Thyroid gland (tissue), 4 donors: ENCODE measurements around the gene SLC6A5. TPM values are rescaled to one million over a fixed set of nuclear protein-coding genes. Genes with fewer than 3 reads are reported as not detected.

Source experiments
- DNase-seq, 2 donors: peaks; one replicate each; pipeline ENCODE4 v3.0.0-alpha.2; 2019
- H3K27ac ChIP-seq, 3 donors: fragments of 200-600 bp; sonication (generic); 1 replicate in 2 of 3; 2 replicates in 1 of 3; pipeline ENCODE4 v1.5.1; 2016 to 2019; ENCODE audit warnings: mild to moderate bottlenecking in 1 of 3, moderate library complexity in 1 of 3
- H3K27me3 ChIP-seq: fragments of 200-600 bp; sonication (generic); one replicate; pipeline ENCODE4 v1.5.1; 2019
- H3K36me3 ChIP-seq, 2 donors: fragments of 200-600 bp; sonication (generic); one replicate each; pipeline ENCODE4 v1.5.1; 2016 to 2019
- H3K4me1 ChIP-seq, 2 donors: fragments of 200-600 bp; sonication (generic); one replicate each; pipeline ENCODE4 v1.5.1; 2017 to 2019
- H3K4me3 ChIP-seq, 3 donors: fragments of 200-600 bp; sonication (generic); replicated peaks in 1 of 3; 1 replicate in 2 of 3; 2 replicates in 1 of 3; pipeline ENCODE4 v1.5.1; 2016; ENCODE audit warnings: mild to moderate bottlenecking in 1 of 3
- H3K9me3 ChIP-seq: fragments of 200-600 bp; sonication (generic); one replicate; pipeline ENCODE4 v1.5.1; 2017
- POLR2A ChIP-seq, 2 donors: fragments of 450-650 bp; IDR thresholded peaks; one replicate each; pipeline ENCODE4 v1.6.1; 2017; ENCODE audit warnings: antibody characterized with exemption in 2 of 2, mild to moderate bottlenecking in 2 of 2, moderate library complexity in 1 of 2
- WGBS, 2 donors: methylation state at CpG; one replicate each; pipeline ENCODE4 v1.1.5; 2017; 5-methylcytosine and 5-hydroxymethylcytosine counted together
- intact Hi-C: fragments of 100-400 bp; cut with DNase I; formaldehyde crosslinking; loops from one replicate; pipeline ENCODE4 v1.15.1; 2023
- total RNA-seq, 4 donors: library from RNA; depleted of rRNA; stranded (reverse); fragments of >200 nt; gene quantifications; one replicate each; pipeline ENCODE4 v1.2.3, GENCODE V29; 2016
- TF ChIP-seq, protein P1 (sequence below), 6 experiments: fragments of 200-600 bp in 3 of 6; fragments of 450-650 bp in 3 of 6; sonication (generic) in 3 of 6; IDR thresholded peaks; one replicate each; pipeline ENCODE4 v1.5.1; 2016 to 2019; ENCODE audit warnings: antibody characterized with exemption in 6 of 6, mild to moderate bottlenecking in 2 of 6, inconsistent platforms in 1 of 6, moderate library complexity in 1 of 6

The SLC6A5 gene
- total RNA-seq, 4 donors from 2014 or later, result not detected

DNA sequence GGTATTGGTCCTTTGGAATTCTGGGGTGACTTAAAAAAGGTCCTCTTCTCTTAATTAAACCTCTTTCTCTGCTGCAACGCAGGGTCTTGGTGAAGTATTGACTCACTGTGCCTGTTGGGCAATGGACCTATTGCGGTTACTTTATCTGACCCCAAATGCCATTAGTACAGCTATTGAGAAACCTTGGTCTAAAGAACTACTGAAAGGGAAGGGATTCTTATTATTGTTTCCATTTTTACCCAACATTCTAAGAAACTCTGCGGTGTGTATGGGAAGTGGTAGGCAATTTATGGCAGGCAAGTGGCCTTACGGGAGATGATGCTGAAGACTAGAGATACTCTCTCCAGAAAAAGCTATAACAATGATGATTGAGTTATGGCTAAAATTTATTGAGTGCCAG is 12.5 kb downstream of the SLC6A5 start:
- Histone ChIP-seq H3K4me3 (no peak overlapping the region), H3K4me1 (peaks cover 4% of the 10 kb centered on the region in 2 donors), H3K27ac (no peak overlapping the region), H3K9me3 (no peaks in the 10 kb centered on the region), H3K36me3 (no peaks in the 10 kb centered on the region), H3K27me3 (no peaks in the 10 kb centered on the region)
- WGBS, 2 donors, result 78 to 85% methylated on average over 4 of the region's 4 CpGs
- intact Hi-C loops, result no loop called here
- TF ChIP-seq, protein P1, sequence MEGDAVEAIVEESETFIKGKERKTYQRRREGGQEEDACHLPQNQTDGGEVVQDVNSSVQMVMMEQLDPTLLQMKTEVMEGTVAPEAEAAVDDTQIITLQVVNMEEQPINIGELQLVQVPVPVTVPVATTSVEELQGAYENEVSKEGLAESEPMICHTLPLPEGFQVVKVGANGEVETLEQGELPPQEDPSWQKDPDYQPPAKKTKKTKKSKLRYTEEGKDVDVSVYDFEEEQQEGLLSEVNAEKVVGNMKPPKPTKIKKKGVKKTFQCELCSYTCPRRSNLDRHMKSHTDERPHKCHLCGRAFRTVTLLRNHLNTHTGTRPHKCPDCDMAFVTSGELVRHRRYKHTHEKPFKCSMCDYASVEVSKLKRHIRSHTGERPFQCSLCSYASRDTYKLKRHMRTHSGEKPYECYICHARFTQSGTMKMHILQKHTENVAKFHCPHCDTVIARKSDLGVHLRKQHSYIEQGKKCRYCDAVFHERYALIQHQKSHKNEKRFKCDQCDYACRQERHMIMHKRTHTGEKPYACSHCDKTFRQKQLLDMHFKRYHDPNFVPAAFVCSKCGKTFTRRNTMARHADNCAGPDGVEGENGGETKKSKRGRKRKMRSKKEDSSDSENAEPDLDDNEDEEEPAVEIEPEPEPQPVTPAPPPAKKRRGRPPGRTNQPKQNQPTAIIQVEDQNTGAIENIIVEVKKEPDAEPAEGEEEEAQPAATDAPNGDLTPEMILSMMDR (IDR thresholded peaks at IDR 0.05), result no peak
- no peak for TF ChIP-seq POLR2A (IDR thresholded peaks at IDR 0.05)
- DNase-seq, result no peak

DNA sequence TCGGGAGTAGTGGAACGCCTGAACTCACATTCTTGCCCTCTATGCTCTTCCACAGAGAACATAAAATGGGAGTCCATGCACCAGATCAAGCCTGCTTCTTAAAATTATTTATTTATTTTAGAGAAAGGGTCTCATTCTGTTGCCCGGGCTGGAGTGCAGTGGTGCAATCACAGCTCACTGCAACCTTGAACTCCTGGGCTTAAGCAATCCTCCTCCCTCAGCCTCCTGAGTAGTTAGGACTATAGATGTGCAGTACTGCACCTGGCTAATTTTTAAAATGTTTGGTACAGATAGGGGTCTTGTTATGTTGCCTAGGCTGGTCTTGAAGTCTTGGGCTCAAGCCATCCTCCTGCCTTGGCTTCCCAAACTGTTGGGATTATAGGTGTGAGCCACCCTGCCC is 13.0 kb downstream of the SLC6A5 start:
- no peak overlapping the region for H3K27ac ChIP-seq
- no peaks in the 10 kb centered on the region for H3K9me3 ChIP-seq
- no peaks in the 10 kb centered on the region for H3K36me3 ChIP-seq
- H3K4me1 ChIP-seq, result peaks cover 4% of the 10 kb centered on the region in 2 donors
- DNase-seq, result no peak
- intact Hi-C loops, result no loop called here
- TF ChIP-seq, protein P1 (IDR thresholded peaks at IDR 0.05), result no peak
- TF ChIP-seq POLR2A (IDR thresholded peaks at IDR 0.05), result no peak
- 62% methylated on average over 3 of the region's 3 CpGs for WGBS, 2 donors
- no peaks in the 10 kb centered on the region for H3K27me3 ChIP-seq
- H3K4me3 ChIP-seq, result no peak overlapping the region

DNA sequence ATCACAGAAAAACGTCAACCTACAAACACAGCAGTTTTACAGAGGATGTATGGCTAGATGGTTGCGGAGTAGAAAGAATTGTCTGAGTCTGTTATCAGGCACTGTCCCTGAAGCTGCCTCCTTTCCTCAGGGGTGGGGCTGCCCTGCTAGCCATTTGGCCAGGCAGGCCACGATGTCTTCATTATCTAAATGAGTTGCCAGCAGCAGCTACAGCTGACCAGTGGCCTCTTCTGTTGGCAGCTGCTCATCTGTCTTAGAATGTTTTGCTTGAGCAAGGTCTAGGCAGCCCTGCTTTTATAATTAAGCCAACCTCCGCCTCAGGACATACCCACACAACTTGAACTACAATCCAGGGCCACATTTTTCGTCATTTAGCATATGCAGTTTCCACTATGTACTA is 17.5 kb downstream of the SLC6A5 start:
- 67 to 70% methylated on average over 5 of the region's 5 CpGs for WGBS, 2 donors
- H3K9me3 ChIP-seq, result no peaks in the 10 kb centered on the region
- no peaks in the 10 kb centered on the region for H3K36me3 ChIP-seq
- intact Hi-C loops, result no loop called here
- no peaks in the 10 kb centered on the region for H3K27me3 ChIP-seq
- no peak overlapping the region for H3K4me3 ChIP-seq
- TF ChIP-seq, protein P1 (IDR thresholded peaks at IDR 0.05), result no peak
- TF ChIP-seq POLR2A (IDR thresholded peaks at IDR 0.05), result no peak
- no peak overlapping the region for H3K27ac ChIP-seq
- H3K4me1 ChIP-seq, result peaks cover 0 to 4% of the 10 kb centered on the region in 2 donors
- no peak for DNase-seq

DNA sequence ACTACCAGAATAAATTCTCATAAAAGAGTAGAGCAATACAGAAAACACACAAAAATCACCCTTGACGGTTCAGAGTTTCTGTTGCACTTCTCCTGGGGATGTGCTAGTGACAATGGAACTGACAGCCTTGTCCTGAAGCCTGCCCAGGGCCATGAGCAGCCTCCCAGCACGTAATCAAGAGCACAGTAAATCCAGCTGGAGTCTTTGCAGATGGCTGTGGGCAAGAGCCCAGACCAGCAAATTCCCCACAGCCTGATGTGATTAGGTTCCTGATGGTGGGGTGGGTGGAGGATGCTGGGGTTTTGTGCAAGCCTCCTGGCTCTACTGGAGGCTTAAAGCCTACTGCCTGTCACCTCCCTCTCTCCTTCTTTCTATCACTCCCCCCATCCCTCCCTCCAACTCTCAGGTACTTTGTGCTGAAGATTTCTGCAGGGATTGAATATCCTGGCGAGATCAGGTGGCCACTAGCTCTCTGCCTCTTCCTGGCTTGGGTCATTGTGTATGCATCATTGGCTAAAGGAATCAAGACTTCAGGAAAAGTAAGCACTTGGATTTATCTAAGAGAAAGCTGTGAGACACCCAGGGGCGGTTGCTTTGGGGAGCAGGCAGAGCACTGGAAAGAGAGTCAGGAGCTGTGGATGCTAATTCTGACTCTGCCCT is 18.1 kb downstream of the SLC6A5 start:
- H3K4me1 ChIP-seq, result peaks cover 0 to 4% of the 10 kb centered on the region in 2 donors
- no peaks in the 10 kb centered on the region for H3K36me3 ChIP-seq
- no peaks in the 10 kb centered on the region for H3K9me3 ChIP-seq
- intact Hi-C loops, result no loop called here
- TF ChIP-seq, protein P1 (IDR thresholded peaks at IDR 0.05), result no peak
- 26 to 38% methylated on average over 4 of the region's 4 CpGs for WGBS, 2 donors
- H3K27me3 ChIP-seq, result no peaks in the 10 kb centered on the region
- DNase-seq, result no peak
- no peak overlapping the region for H3K27ac ChIP-seq
- no peak overlapping the region for H3K4me3 ChIP-seq

DNA sequence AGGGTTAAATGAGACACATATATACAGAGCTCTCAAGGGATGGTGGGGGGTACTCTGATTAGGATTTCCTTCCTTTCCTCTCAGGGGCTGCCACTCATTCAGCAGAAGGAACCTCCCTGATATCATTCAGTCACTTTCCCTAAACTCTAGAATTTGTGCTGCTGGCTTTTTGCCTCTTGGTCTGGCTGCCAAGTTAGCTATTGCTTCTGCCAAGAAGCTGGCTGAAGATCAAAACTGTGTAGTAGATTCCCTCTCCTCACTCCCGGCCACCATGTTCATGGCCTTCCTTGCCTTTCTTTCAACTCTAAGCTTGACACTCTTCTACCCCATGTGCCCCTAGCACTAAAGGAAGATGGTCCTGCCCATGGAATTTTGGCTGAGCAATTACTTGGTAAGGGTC is 18.7 kb downstream of the SLC6A5 start:
- no peak overlapping the region for H3K27ac ChIP-seq
- no peaks in the 10 kb centered on the region for H3K9me3 ChIP-seq
- peak; percentile 11 to 40 for DNase-seq
- no peaks in the 10 kb centered on the region for H3K36me3 ChIP-seq
- intact Hi-C loops, result no loop called here
- TF ChIP-seq POLR2A (IDR thresholded peaks at IDR 0.05), result no peak
- TF ChIP-seq, protein P1 (IDR thresholded peaks at IDR 0.05), result no peak
- no peak overlapping the region for H3K4me3 ChIP-seq
- H3K27me3 ChIP-seq, result no peaks in the 10 kb centered on the region
- WGBS, 2 donors, result 19 to 35% methylated on average over 1 of the region's 1 CpG
- peaks cover 0 to 4% of the 10 kb centered on the region in 2 donors for H3K4me1 ChIP-seq
